H9 (cell line): ENCODE data around the gene ZNF205. TPM values are rescaled to one million over a fixed set of nuclear protein-coding genes. Genes with fewer than 3 reads are reported as not detected.

Experiments used
- DNase-seq: peaks from one replicate; pipeline ENCODE4 v3.0.0-alpha.2; 2017
- H2AFZ ChIP-seq: one replicate; pipeline ENCODE4 v1.6.1; 2013; ENCODE audit warnings: mild to moderate bottlenecking, low read length, control low read depth, moderate library complexity
- H2AK5ac ChIP-seq: 2 replicates; pipeline ENCODE4 v1.6.1; 2013; ENCODE audit warnings: low read length, control low read depth, mixed read lengths; ENCODE audit not compliant: insufficient read length
- H2BK120ac ChIP-seq: one replicate; pipeline ENCODE4 v1.6.1; 2013; ENCODE audit warnings: low read depth, mild to moderate bottlenecking, low read length, control low read depth, inconsistent platforms; ENCODE audit not compliant: poor library complexity, severe bottlenecking
- H2BK12ac ChIP-seq: 2 replicates; pipeline ENCODE4 v1.6.1; 2013; ENCODE audit warnings: low read length, control low read depth, mixed read lengths, low read depth; ENCODE audit not compliant: insufficient read length
- H2BK15ac ChIP-seq: 2 replicates; pipeline ENCODE4 v1.6.1; 2013; ENCODE audit warnings: low read depth, low read length, control low read depth
- H2BK20ac ChIP-seq: one replicate; pipeline ENCODE4 v1.6.1; 2013; ENCODE audit warnings: low read depth, mild to moderate bottlenecking, low read length, control low read depth, inconsistent platforms; ENCODE audit not compliant: poor library complexity, severe bottlenecking
- H2BK5ac ChIP-seq: 2 replicates; pipeline ENCODE4 v1.6.1; 2013; ENCODE audit warnings: low read length, control low read depth, mixed read lengths; ENCODE audit not compliant: insufficient read length
- H3K14ac ChIP-seq: 2 replicates; pipeline ENCODE4 v1.6.1; 2013; ENCODE audit warnings: low read length, control low read depth; ENCODE audit not compliant: insufficient read depth
- H3K18ac ChIP-seq: 2 replicates; pipeline ENCODE4 v1.6.1; 2013; ENCODE audit warnings: low read depth, mild to moderate bottlenecking, mixed read lengths, low read length, control low read depth; ENCODE audit not compliant: insufficient read length
- H3K23ac ChIP-seq: 2 replicates; pipeline ENCODE4 v1.6.1; 2013; ENCODE audit warnings: low read length, control low read depth, mixed read lengths, low read depth; ENCODE audit not compliant: insufficient read length
- H3K23me2 ChIP-seq: 2 replicates; pipeline ENCODE4 v1.6.1; 2013; ENCODE audit warnings: low read depth, mild to moderate bottlenecking, mixed read lengths, low read length, control low read depth; ENCODE audit not compliant: insufficient read length, poor library complexity, severe bottlenecking
- H3K27ac ChIP-seq: 2 replicates; pipeline ENCODE4 v1.5.1; 2013; ENCODE audit warnings: low read length, control low read depth, mixed read lengths, low read depth; ENCODE audit not compliant: insufficient read length
- H3K27me3 ChIP-seq: 2 replicates; pipeline ENCODE4 v1.6.1; 2013; ENCODE audit warnings: low read length, control low read depth, inconsistent platforms; ENCODE audit not compliant: insufficient read depth
- H3K4ac ChIP-seq: 2 replicates; pipeline ENCODE4 v1.6.1; 2013; ENCODE audit warnings: low read depth, mild to moderate bottlenecking, control low read depth, inconsistent platforms, low read length, moderate library complexity
- H3K4me1 ChIP-seq: 2 replicates; pipeline ENCODE4 v1.6.1; 2013; ENCODE audit warnings: low read length, control low read depth, inconsistent platforms; ENCODE audit not compliant: insufficient read depth
- H3K4me2 ChIP-seq: 2 replicates; pipeline ENCODE4 v1.6.1; 2013; ENCODE audit warnings: low read length, control low read depth, mixed read lengths; ENCODE audit not compliant: insufficient read length, insufficient read depth
- H3K56ac ChIP-seq: 2 replicates; pipeline ENCODE4 v1.6.1; 2013; ENCODE audit warnings: low read depth, mild to moderate bottlenecking, mixed read lengths, low read length, control low read depth; ENCODE audit not compliant: insufficient read length
- H3K79me1 ChIP-seq: 2 replicates; pipeline ENCODE4 v1.6.1; 2013; ENCODE audit warnings: low read depth, mild to moderate bottlenecking, moderate library complexity, low read length, control low read depth, inconsistent platforms; ENCODE audit not compliant: insufficient read depth, poor library complexity, severe bottlenecking
- H3K79me2 ChIP-seq: 2 replicates; pipeline ENCODE4 v1.6.1; 2013; ENCODE audit warnings: low read length, control low read depth, inconsistent platforms; ENCODE audit not compliant: insufficient read depth
- H3K9ac ChIP-seq: 2 replicates; pipeline ENCODE4 v1.6.1; 2013; ENCODE audit warnings: low read length, control low read depth, mixed read lengths; ENCODE audit not compliant: insufficient read length; ENCODE audit errors: extremely low read depth
- H3K9me3 ChIP-seq: one replicate; pipeline ENCODE4 v1.6.1; 2013; ENCODE audit warnings: low read depth, low read length, inconsistent platforms; ENCODE audit not compliant: control insufficient read depth
- H3T11ph ChIP-seq: one replicate; pipeline ENCODE4 v1.6.1; 2013; ENCODE audit warnings: mild to moderate bottlenecking, low read length, control low read depth, inconsistent platforms
- H4K20me1 ChIP-seq: one replicate; pipeline ENCODE4 v1.6.1; 2013; ENCODE audit not compliant: control insufficient read depth, insufficient read length, insufficient read depth
- H4K5ac ChIP-seq: 2 replicates; pipeline ENCODE4 v1.6.1; 2013; ENCODE audit warnings: low read depth, mild to moderate bottlenecking, mixed read lengths, low read length, control low read depth; ENCODE audit not compliant: insufficient read length
- H4K8ac ChIP-seq: replicated peaks from 2 replicates; pipeline ENCODE4 v1.6.1; 2013; ENCODE audit warnings: low read length, control low read depth, mixed read lengths, low read depth; ENCODE audit not compliant: insufficient read length
- H4K91ac ChIP-seq: 2 replicates; pipeline ENCODE4 v1.6.1; 2013; ENCODE audit warnings: low read depth, mild to moderate bottlenecking, moderate library complexity, mixed read lengths, low read length, control low read depth; ENCODE audit not compliant: insufficient read length
- H3K27ac Mint-ChIP-seq, 3 experiments: 2 replicates in 2 of 3; 3 replicates in 1 of 3; pipeline ENCODE4 v1.8.0; 2020 to 2021; ENCODE audit warnings: mixed read lengths in 3 of 3, mild to moderate bottlenecking in 1 of 3, moderate library complexity in 1 of 3
- H3K27me3 Mint-ChIP-seq: 2 replicates; pipeline ENCODE4 v1.8.0; 2021; ENCODE audit warnings: low read depth, mild to moderate bottlenecking, moderate library complexity, mixed read lengths
- H3K36me3 Mint-ChIP-seq, 3 experiments: 2 replicates in 2 of 3; 3 replicates in 1 of 3; pipeline ENCODE4 v1.8.0; 2020 to 2021; ENCODE audit warnings: low read depth in 3 of 3, mixed read lengths in 3 of 3; ENCODE audit not compliant: insufficient read depth in 1 of 3
- H3K4me1 Mint-ChIP-seq, 2 experiments: 2 replicates each; pipeline ENCODE4 v1.8.0; 2020; ENCODE audit warnings: mixed read lengths in 2 of 2
- H3K4me3 Mint-ChIP-seq, 2 experiments: 2 replicates in 1 of 2; 3 replicates in 1 of 2; pipeline ENCODE4 v1.8.0; 2020 to 2021; ENCODE audit warnings: mild to moderate bottlenecking in 2 of 2, mixed read lengths in 2 of 2, moderate library complexity in 1 of 2
- H3K9me3 Mint-ChIP-seq, 2 experiments: 2 replicates in 1 of 2; 3 replicates in 1 of 2; pipeline ENCODE4 v1.8.0; 2020; ENCODE audit warnings: mild to moderate bottlenecking in 2 of 2, mixed read lengths in 2 of 2, moderate library complexity in 1 of 2
- WGBS: extraction: QIAGEN DNeasy Blood & Tissue Kit; methylation state at CpG from one replicate; pipeline ENCODE4 v1.1.7; 2013; ENCODE audit warnings: missing lambda C conversion rate, low lambda C conversion rate, mixed read lengths; ENCODE audit not compliant: insufficient read length; ENCODE audit errors: extremely low coverage; 5-methylcytosine and 5-hydroxymethylcytosine counted together
- total RNA-seq: library from RNA; stranded (reverse); gene quantifications from 2 replicates; pipeline ENCODE4 v1.2.1, GENCODE V29; 2021
- TF ChIP-seq, protein P1 (sequence below): fragments of 200-600 bp; sonication (generic); conservative IDR thresholded peaks from 3 replicates; pipeline ENCODE4 v1.8.0; 2021; ENCODE audit warnings: antibody characterized with exemption, mild to moderate bottlenecking

Gene ZNF205
- total RNA-seq, 1 experiment from 2014 or later = 16.8 TPM

DNA sequence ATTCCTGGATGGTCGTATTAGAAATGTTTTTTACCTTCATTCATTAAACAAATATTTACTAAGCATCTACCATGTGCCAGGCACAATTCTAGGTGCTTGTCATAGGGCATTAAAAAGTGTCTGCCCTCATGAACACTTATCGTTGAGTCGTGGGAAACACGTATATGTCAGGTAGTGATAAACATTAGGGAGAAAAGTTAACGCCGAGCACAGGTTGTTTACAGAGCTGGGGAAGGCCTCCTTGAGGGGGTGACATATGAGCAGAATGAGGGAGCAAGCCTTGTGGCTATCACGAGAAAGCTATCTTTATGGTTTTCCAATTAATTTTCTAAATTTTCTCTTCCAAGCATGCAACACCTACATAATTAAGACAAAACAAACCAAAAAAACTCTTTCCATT, 21.5 kb downstream of the ZNF205 start:
- peaks cover 23 to 26% of the 10 kb centered on the region in 2 experiments for H3K4me1 Mint-ChIP-seq
- peaks cover 2 to 18% (median 5%) of the 10 kb centered on the region in 3 experiments; a peak in 6 of 7 replicates for H3K36me3 Mint-ChIP-seq
- peak overlapping the region; percentile 97 to 99 for H3K4me3 Mint-ChIP-seq
- no peaks in the 10 kb centered on the region; the same call in 1 of the 2 replicates for H3K4me1 ChIP-seq
- no peak overlapping the region for H4K5ac ChIP-seq
- peak overlapping the region; percentile 100 for H3K9ac ChIP-seq
- H2BK120ac ChIP-seq = no peak overlapping the region
- no peak overlapping the region for H2BK12ac ChIP-seq
- no peak overlapping the region for H3K56ac ChIP-seq
- no peaks in the 10 kb centered on the region for H3K9me3 Mint-ChIP-seq
- H4K8ac ChIP-seq = no peak overlapping the region
- H2AK5ac ChIP-seq = no peak overlapping the region
- H3K9me3 ChIP-seq = no peaks in the 10 kb centered on the region
- no peak overlapping the region for H4K91ac ChIP-seq
- H3K79me2 ChIP-seq = peaks cover 8% of the 10 kb centered on the region
- peak overlapping the region; percentile 99; the same call in 1 of the 2 replicates for H3K14ac ChIP-seq
- no peak overlapping the region for H3T11ph ChIP-seq
- TF ChIP-seq, protein P1, sequence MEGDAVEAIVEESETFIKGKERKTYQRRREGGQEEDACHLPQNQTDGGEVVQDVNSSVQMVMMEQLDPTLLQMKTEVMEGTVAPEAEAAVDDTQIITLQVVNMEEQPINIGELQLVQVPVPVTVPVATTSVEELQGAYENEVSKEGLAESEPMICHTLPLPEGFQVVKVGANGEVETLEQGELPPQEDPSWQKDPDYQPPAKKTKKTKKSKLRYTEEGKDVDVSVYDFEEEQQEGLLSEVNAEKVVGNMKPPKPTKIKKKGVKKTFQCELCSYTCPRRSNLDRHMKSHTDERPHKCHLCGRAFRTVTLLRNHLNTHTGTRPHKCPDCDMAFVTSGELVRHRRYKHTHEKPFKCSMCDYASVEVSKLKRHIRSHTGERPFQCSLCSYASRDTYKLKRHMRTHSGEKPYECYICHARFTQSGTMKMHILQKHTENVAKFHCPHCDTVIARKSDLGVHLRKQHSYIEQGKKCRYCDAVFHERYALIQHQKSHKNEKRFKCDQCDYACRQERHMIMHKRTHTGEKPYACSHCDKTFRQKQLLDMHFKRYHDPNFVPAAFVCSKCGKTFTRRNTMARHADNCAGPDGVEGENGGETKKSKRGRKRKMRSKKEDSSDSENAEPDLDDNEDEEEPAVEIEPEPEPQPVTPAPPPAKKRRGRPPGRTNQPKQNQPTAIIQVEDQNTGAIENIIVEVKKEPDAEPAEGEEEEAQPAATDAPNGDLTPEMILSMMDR = no peak
- peaks cover 10% of the 10 kb centered on the region for H3K23me2 ChIP-seq
- H2BK20ac ChIP-seq = no peak overlapping the region
- H3K27ac Mint-ChIP-seq = peak overlapping the region; percentile 99 to 100 (median 99)
- H3K23ac ChIP-seq = no peak overlapping the region
- H3K27me3 Mint-ChIP-seq = no peaks in the 10 kb centered on the region; the same call in 1 of the 2 replicates
- H3K4me2 ChIP-seq = peak overlapping the region; percentile 98
- H4K20me1 ChIP-seq = peaks cover 2% of the 10 kb centered on the region
- H3K27ac ChIP-seq = no peak overlapping the region
- H3K79me1 ChIP-seq = peaks cover 2% of the 10 kb centered on the region
- H3K27me3 ChIP-seq = no peaks in the 10 kb centered on the region
- DNase-seq = no peak
- H2BK5ac ChIP-seq = no peak overlapping the region
- H2BK15ac ChIP-seq = no peak overlapping the region
- H3K18ac ChIP-seq = no peak overlapping the region
- H2AFZ ChIP-seq = no peak overlapping the region
- H3K4ac ChIP-seq = no peak overlapping the region
- WGBS = no CpG with 5 or more reads among the region's 7 CpGs
